Neural cell (in vitro differentiated cells): Measurements from ENCODE around the gene ALDH1L1. TPM values are rescaled to one million over a fixed set of nuclear protein-coding genes. Genes with fewer than 3 reads are reported as not detected.

Experiments used
- H2AFZ ChIP-seq: fragments of 200-600, 300-800 bp; sonication (generic), shearing (Covaris generic); 2 replicates; pipeline ENCODE4 v1.6.0; 2014; ENCODE audit warnings: low read depth, mild to moderate bottlenecking, antibody characterized with exemption, low read length, moderate library complexity
- H3F3A ChIP-seq: fragments of 200-600 bp; shearing (Covaris generic); 2 replicates; pipeline ENCODE4 v1.6.1; 2016; ENCODE audit warnings: mild to moderate bottlenecking, moderate library complexity, mixed read lengths, antibody characterized with exemption, low read length; ENCODE audit not compliant: insufficient read depth, poor library complexity, severe bottlenecking
- H3K27ac ChIP-seq: fragments of 200-600, 300-800 bp; sonication (generic), shearing (Covaris generic); 2 replicates; pipeline ENCODE4 v1.5.1; 2014; ENCODE audit warnings: mild to moderate bottlenecking, low read length, moderate library complexity
- H3K27me3 ChIP-seq: fragments of 300-800, 200-600 bp; sonication (generic), shearing (Covaris generic); 2 replicates; pipeline ENCODE4 v1.6.0; 2014; ENCODE audit warnings: mild to moderate bottlenecking, low read depth, low read length, moderate library complexity; ENCODE audit not compliant: insufficient read depth
- H3K36me3 ChIP-seq: fragments of 300-800, 200-600 bp; sonication (generic), shearing (Covaris generic); 2 replicates; pipeline ENCODE4 v1.5.1; 2014; ENCODE audit warnings: mild to moderate bottlenecking, antibody characterized with exemption, low read length, moderate library complexity; ENCODE audit not compliant: insufficient read depth
- H3K4me2 ChIP-seq: fragments of 300-800, 200-600 bp; sonication (generic), shearing (Covaris generic); 2 replicates; pipeline ENCODE4 v1.6.0; 2014; ENCODE audit warnings: mild to moderate bottlenecking, low read length
- H3K4me3 ChIP-seq: fragments of 300-800, 200-600 bp; sonication (generic), shearing (Covaris generic); 2 replicates; pipeline ENCODE4 v1.5.1; 2014; ENCODE audit warnings: mild to moderate bottlenecking, low read length, moderate library complexity
- H3K79me2 ChIP-seq: fragments of 200-600 bp; shearing (Covaris generic); replicated peaks from 2 replicates; pipeline ENCODE4 v1.6.0; 2014; ENCODE audit warnings: mild to moderate bottlenecking, low read length, moderate library complexity; ENCODE audit not compliant: insufficient read depth
- H3K9ac ChIP-seq: fragments of 300-800, 200-600 bp; sonication (generic), shearing (Covaris generic); 2 replicates; pipeline ENCODE4 v1.6.1; 2016; ENCODE audit warnings: mild to moderate bottlenecking, low read length, mixed read lengths
- H3K9me2 ChIP-seq: fragments of 200-600 bp; shearing (Covaris generic); 2 replicates; pipeline ENCODE4 v1.6.1; 2016; ENCODE audit warnings: mild to moderate bottlenecking, low read length, mixed read lengths; ENCODE audit not compliant: insufficient read depth
- H3K9me3 ChIP-seq: fragments of 200-600, 300-800 bp; sonication (generic), shearing (Covaris generic); 2 replicates; pipeline ENCODE4 v1.6.1; 2016; ENCODE audit warnings: mild to moderate bottlenecking, mixed run types, low read length, moderate library complexity, mixed read lengths
- H4K20me1 ChIP-seq: fragments of 200-600 bp; shearing (Covaris generic); 2 replicates; pipeline ENCODE4 v1.6.1; 2016; ENCODE audit warnings: mild to moderate bottlenecking, mixed run types; ENCODE audit not compliant: insufficient read depth
- EP300 ChIP-seq: fragments of 450-650 bp; conservative IDR thresholded peaks from 2 replicates; pipeline ENCODE4 v1.6.1; 2014; ENCODE audit warnings: antibody characterized with exemption, mild to moderate bottlenecking, moderate library complexity; ENCODE audit not compliant: poor library complexity, severe bottlenecking
- EZH2 ChIP-seq: fragments of 200-600, 300-800 bp; shearing (Covaris generic), sonication (generic); IDR thresholded peaks from 2 replicates; pipeline ENCODE4 v1.6.1; 2014; ENCODE audit warnings: antibody characterized with exemption, low read length, borderline replicate concordance, mild to moderate bottlenecking; ENCODE audit not compliant: insufficient read depth, poor library complexity, severe bottlenecking
- MXI1 ChIP-seq: fragments of 450-650 bp; conservative IDR thresholded peaks from 2 replicates; pipeline ENCODE4 v1.6.1; 2014; ENCODE audit warnings: antibody characterized with exemption, mild to moderate bottlenecking; ENCODE audit not compliant: poor library complexity, severe bottlenecking
- POLR2AphosphoS5 ChIP-seq: IDR thresholded peaks from 2 replicates; pipeline ENCODE4 v1.6.1; 2012
- RAD21 ChIP-seq: fragments of 450-650 bp; conservative IDR thresholded peaks from 2 replicates; pipeline ENCODE4 v1.6.1; 2014; ENCODE audit warnings: antibody characterized with exemption, mild to moderate bottlenecking, moderate library complexity
- SMC3 ChIP-seq: fragments of 450-650 bp; conservative IDR thresholded peaks from 2 replicates; pipeline ENCODE4 v1.6.1; 2014; ENCODE audit warnings: antibody characterized with exemption, mild to moderate bottlenecking, moderate library complexity; ENCODE audit not compliant: poor library complexity
- TAF1 ChIP-seq: IDR thresholded peaks from 2 replicates; pipeline ENCODE4 v1.6.1; 2012; ENCODE audit warnings: low read depth
- polyA plus RNA-seq: library from polyadenylated mRNA; depleted of rRNA; stranded (reverse); fragments of >200 nt; gene quantifications from 2 replicates; pipeline ENCODE4 v1.2.3, GENCODE V29; 2014
- TF ChIP-seq, protein P1 (sequence below): fragments of 450-650 bp; IDR thresholded peaks from 2 replicates; pipeline ENCODE4 v1.5.1; 2014; ENCODE audit warnings: antibody characterized with exemption, mild to moderate bottlenecking, moderate library complexity; ENCODE audit not compliant: poor library complexity, severe bottlenecking
- TF ChIP-seq, protein P2 (sequence below): IDR thresholded peaks from 2 replicates; pipeline ENCODE4 v1.6.1; 2012; ENCODE audit warnings: borderline replicate concordance

Gene ALDH1L1
- polyA plus RNA-seq, 1 donor from 2014 or later: not detected

DNA sequence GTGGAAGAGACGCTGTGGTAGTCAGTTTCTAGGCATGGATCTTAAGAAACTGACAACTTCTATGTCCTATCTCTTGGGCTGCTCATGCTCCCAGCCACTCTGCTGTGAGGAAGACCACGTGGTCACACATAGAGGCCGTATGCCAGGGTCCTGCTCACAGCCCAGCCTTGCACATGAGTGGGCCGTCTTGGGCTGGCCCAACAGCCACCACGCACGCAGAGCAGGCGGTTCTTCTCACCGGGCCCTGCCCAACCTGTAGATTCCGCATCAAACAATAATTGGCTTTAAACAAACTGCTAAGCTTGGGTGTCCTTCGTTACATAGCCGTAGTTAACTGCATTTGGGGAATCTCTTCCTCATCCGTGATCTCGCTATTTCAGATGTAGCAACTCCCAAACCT lies 122.5 kb downstream of the ALDH1L1 start:
- TF ChIP-seq POLR2AphosphoS5 (no peak), RAD21 (no peak), SMC3 (no peak), EP300 (no peak), MXI1 (no peak), TAF1 (no peak), EZH2 (no peak)
- TF ChIP-seq, protein P1, sequence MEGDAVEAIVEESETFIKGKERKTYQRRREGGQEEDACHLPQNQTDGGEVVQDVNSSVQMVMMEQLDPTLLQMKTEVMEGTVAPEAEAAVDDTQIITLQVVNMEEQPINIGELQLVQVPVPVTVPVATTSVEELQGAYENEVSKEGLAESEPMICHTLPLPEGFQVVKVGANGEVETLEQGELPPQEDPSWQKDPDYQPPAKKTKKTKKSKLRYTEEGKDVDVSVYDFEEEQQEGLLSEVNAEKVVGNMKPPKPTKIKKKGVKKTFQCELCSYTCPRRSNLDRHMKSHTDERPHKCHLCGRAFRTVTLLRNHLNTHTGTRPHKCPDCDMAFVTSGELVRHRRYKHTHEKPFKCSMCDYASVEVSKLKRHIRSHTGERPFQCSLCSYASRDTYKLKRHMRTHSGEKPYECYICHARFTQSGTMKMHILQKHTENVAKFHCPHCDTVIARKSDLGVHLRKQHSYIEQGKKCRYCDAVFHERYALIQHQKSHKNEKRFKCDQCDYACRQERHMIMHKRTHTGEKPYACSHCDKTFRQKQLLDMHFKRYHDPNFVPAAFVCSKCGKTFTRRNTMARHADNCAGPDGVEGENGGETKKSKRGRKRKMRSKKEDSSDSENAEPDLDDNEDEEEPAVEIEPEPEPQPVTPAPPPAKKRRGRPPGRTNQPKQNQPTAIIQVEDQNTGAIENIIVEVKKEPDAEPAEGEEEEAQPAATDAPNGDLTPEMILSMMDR: no peak
- TF ChIP-seq, protein P2, sequence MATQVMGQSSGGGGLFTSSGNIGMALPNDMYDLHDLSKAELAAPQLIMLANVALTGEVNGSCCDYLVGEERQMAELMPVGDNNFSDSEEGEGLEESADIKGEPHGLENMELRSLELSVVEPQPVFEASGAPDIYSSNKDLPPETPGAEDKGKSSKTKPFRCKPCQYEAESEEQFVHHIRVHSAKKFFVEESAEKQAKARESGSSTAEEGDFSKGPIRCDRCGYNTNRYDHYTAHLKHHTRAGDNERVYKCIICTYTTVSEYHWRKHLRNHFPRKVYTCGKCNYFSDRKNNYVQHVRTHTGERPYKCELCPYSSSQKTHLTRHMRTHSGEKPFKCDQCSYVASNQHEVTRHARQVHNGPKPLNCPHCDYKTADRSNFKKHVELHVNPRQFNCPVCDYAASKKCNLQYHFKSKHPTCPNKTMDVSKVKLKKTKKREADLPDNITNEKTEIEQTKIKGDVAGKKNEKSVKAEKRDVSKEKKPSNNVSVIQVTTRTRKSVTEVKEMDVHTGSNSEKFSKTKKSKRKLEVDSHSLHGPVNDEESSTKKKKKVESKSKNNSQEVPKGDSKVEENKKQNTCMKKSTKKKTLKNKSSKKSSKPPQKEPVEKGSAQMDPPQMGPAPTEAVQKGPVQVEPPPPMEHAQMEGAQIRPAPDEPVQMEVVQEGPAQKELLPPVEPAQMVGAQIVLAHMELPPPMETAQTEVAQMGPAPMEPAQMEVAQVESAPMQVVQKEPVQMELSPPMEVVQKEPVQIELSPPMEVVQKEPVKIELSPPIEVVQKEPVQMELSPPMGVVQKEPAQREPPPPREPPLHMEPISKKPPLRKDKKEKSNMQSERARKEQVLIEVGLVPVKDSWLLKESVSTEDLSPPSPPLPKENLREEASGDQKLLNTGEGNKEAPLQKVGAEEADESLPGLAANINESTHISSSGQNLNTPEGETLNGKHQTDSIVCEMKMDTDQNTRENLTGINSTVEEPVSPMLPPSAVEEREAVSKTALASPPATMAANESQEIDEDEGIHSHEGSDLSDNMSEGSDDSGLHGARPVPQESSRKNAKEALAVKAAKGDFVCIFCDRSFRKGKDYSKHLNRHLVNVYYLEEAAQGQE: no peak
- no peaks in the 10 kb centered on the region for H3K9me2 ChIP-seq
- no peak overlapping the region for H3K4me2 ChIP-seq
- no peaks in the 10 kb centered on the region for H3K27me3 ChIP-seq
- no peaks in the 10 kb centered on the region for H3K79me2 ChIP-seq
- H3K4me3 ChIP-seq: no peak overlapping the region
- H3K36me3 ChIP-seq: no peaks in the 10 kb centered on the region
- no peaks in the 10 kb centered on the region for H4K20me1 ChIP-seq
- H2AFZ ChIP-seq: no peak overlapping the region
- no peak overlapping the region for H3K9ac ChIP-seq
- no peaks in the 10 kb centered on the region for H3F3A ChIP-seq
- H3K9me3 ChIP-seq: no peaks in the 10 kb centered on the region
- H3K27ac ChIP-seq: no peak overlapping the region

DNA sequence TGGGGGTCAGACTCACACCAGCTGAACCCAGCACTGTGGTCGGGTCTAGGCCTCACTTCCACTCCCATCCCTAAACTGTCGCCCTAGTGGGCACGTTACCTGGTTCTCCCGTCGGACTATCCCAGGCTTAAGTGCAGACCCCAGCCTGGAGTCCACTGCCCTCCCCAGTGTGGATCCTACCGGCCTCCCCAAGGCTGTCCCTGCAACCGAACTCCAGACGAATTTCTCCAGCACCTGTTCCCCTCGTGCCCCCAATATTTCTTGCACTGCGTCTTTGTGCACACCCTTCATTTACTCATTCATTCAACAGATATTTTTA lies 122.9 kb downstream of the ALDH1L1 start:
- TF ChIP-seq EZH2: no peak
- TF ChIP-seq SMC3: no peak
- no peak for TF ChIP-seq MXI1
- no peak for TF ChIP-seq EP300
- TF ChIP-seq, protein P1: no peak
- TF ChIP-seq POLR2AphosphoS5: no peak
- no peak for TF ChIP-seq RAD21
- TF ChIP-seq, protein P2: no peak
- TF ChIP-seq TAF1: no peak
- no peaks in the 10 kb centered on the region for H3K9me2 ChIP-seq
- no peak overlapping the region for H2AFZ ChIP-seq
- H4K20me1 ChIP-seq: no peaks in the 10 kb centered on the region
- no peak overlapping the region for H3K9ac ChIP-seq
- H3K9me3 ChIP-seq: no peaks in the 10 kb centered on the region
- no peaks in the 10 kb centered on the region for H3K79me2 ChIP-seq
- H3K36me3 ChIP-seq: no peaks in the 10 kb centered on the region
- no peaks in the 10 kb centered on the region for H3F3A ChIP-seq
- no peak overlapping the region for H3K27ac ChIP-seq
- H3K4me3 ChIP-seq: no peak overlapping the region
- H3K27me3 ChIP-seq: no peaks in the 10 kb centered on the region
- H3K4me2 ChIP-seq: no peak overlapping the region
